ENCODE measurements around the gene VWA1.
"Not testable (repeated sequence)": the region's sequence is repeated elsewhere in the genome, so short reads cannot be mapped to it uniquely, and the experiment has no call there.

Gene VWA1

DNA sequence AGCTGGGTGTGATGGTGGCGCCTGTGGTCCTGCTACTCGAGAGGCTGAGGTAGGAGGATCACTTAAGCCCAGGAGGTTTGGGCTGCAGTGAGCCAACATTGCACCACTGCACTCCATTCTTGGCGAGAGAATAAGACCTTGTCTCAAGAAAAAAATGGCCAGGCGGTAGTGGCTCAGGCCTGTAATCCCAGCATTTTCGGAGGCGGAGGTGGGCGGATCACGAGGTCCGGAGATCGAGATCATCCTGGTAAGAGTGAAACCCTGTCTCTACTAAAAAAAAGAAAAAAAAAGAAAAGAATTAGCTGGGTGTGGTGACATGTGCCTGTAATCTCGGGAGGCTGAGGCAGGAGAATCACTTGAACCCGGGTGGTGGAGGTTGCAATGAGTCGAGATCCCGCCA lies 47.4 kb downstream of the VWA1 start:
- DNase-seq: no peak
- no peak overlapping the region for H3K27ac Mint-ChIP-seq
- TF ChIP-seq CTCF (IDR thresholded peaks at IDR 0.05): no peak
- H3K4me3 Mint-ChIP-seq: no peak overlapping the region
- no peaks in the 10 kb centered on the region for H3K27me3 Mint-ChIP-seq (ENCODE audit: low read depth, poor library complexity)
- no peaks in the 10 kb centered on the region for H3K4me1 Mint-ChIP-seq
- H3K36me3 Mint-ChIP-seq (ENCODE audit: low read depth): peaks cover 16% of the 10 kb centered on the region
- no peaks in the 10 kb centered on the region for H3K9me3 Mint-ChIP-seq

GRCh38 chr1:1483714-1484113 lies 48.2 kb downstream of the VWA1 start:
- Mint-ChIP-seq H3K4me3 (no peak overlapping the region), H3K36me3 (ENCODE audit: low read depth) (peaks cover 21% of the 10 kb centered on the region), H3K9me3 (no peaks in the 10 kb centered on the region), H3K27ac (no peak overlapping the region), H3K27me3 (ENCODE audit: low read depth, poor library complexity) (no peaks in the 10 kb centered on the region), H3K4me1 (no peaks in the 10 kb centered on the region)
- TF ChIP-seq CTCF (IDR thresholded peaks at IDR 0.05): no peak
- no peak for DNase-seq

DNA sequence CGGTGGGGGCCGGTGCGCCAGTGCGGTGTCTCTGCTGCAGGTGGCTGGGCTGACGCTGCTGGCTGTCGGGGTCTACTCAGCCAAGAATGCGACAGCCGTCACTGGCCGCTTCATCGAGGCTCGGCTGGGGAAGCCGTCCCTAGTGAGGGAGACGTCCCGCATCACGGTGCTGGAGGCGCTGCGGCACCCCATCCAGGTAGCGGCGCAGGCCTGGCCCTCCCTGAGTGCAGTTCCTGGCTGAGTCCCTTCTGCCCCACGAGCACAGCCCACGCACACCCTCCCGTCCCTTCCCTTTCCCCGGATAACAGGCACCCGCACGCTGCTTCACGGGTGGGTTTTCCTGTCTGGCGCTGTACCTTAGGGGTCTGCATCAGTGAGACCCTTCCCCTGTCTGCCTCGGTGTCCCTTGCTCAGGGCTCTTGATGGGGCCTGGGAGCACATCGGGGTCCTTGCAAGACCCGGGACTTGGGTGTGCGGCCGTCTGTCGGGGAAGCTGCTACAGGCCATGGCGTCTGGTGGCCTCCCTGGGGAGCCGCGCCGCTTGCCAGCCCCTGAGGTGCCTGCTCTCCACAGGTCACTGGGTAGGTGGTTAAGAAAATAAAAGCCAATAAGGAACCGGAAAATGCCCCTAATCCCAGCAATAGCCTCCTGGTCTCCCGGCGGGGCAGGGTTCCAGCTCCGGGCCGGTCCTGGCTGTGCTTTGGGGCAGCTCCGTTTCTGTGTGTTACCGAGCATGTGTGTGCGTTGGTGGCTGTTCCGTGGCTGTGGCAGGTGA lies 49.7 kb downstream of the VWA1 start:
- H3K4me3 Mint-ChIP-seq; H3K4me1 Mint-ChIP-seq; H3K27ac Mint-ChIP-seq; H3K9me3 Mint-ChIP-seq; H3K27me3 Mint-ChIP-seq (ENCODE audit: low read depth, poor library complexity); DNase-seq: not testable (repeated sequence)
- peaks cover 25% of the 10 kb centered on the region for H3K36me3 Mint-ChIP-seq (ENCODE audit: low read depth)

GRCh38 chr1:1485755-1486317 lies 50.3 kb downstream of the VWA1 start:
- not testable (repeated sequence) for H3K4me3 Mint-ChIP-seq; H3K4me1 Mint-ChIP-seq; H3K9me3 Mint-ChIP-seq; DNase-seq; H3K27me3 Mint-ChIP-seq (ENCODE audit: low read depth, poor library complexity); H3K27ac Mint-ChIP-seq
- H3K36me3 Mint-ChIP-seq (ENCODE audit: low read depth): peaks cover 31% of the 10 kb centered on the region

DNA sequence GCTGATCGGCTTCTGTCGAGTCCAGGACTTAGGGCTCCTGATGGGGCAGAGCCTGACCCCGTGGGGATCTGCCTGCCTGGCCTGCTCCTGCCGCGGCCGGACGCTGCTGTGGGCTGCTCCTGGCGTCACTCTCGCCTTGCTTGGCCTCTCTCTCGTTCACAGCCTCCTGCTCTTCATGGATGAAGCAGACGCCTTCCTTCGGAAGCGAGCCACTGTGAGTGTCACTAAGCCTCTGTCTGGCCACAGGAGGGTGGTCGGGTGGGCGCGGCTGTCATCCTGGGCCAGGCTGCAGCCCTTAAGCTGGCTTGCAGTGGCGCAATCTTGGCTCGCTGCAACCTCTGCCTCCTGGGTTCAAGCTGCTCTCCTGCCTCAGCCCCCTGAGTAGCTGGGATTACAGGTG lies 52.2 kb downstream of the VWA1 start:
- Mint-ChIP-seq H3K27ac (no peak overlapping the region), H3K27me3 (ENCODE audit: low read depth, poor library complexity) (no peaks in the 10 kb centered on the region), H3K4me3 (no peak overlapping the region), H3K4me1 (no peaks in the 10 kb centered on the region), H3K9me3 (peaks cover 20% of the 10 kb centered on the region), H3K36me3 (ENCODE audit: low read depth) (peaks cover 47% of the 10 kb centered on the region)
- no peak for TF ChIP-seq CTCF (IDR thresholded peaks at IDR 0.05)
- no peak for DNase-seq

DNA sequence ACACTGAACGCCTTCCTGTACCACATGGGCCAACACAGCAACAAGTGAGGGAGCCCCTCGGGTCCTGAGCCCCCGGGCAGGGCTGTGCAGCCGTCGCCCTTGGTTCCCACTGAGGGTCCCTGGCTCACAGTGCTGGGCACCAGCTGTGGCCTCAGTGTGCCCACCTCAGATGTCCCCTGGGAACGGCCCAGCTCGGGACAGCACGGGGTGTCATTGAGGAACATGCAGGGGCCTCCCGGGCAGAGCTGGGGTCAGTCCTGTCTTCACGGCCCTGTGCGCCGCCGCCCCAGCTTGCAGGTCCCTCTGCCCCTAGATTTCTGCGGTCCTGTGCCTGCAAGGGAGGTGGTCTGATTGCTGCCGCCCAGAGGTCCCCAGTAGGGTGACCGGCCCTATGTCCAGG lies 53.7 kb downstream of the VWA1 start:
- no peak for TF ChIP-seq CTCF (IDR thresholded peaks at IDR 0.05)
- peaks cover 54% of the 10 kb centered on the region for H3K36me3 Mint-ChIP-seq (ENCODE audit: low read depth)
- no peaks in the 10 kb centered on the region for H3K4me1 Mint-ChIP-seq
- DNase-seq: no peak
- no peak overlapping the region for H3K4me3 Mint-ChIP-seq
- no peak overlapping the region for H3K27ac Mint-ChIP-seq
- no peaks in the 10 kb centered on the region for H3K27me3 Mint-ChIP-seq (ENCODE audit: low read depth, poor library complexity)
- peaks cover 33% of the 10 kb centered on the region for H3K9me3 Mint-ChIP-seq

DNA sequence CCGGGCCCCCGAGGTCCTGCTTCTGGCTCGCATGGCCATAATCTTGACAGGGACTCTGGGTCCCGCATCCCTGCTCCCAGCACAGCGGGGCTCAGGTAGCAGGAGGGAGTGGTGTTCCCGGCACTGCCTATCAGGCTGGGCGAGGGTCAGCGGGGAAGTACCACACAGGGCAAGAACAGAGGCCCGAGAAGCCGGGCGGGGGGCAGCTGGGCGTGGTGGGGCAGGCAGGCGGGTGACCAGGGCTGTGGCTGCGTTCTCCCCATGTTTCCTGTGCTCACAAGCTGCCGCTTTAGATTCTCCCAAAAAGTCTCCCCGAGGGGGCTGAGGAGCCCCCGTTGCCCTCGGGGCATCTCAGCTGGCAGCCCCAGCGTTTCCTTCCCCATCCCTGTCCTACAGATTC lies 54.4 kb downstream of the VWA1 start:
- no peak for DNase-seq
- Mint-ChIP-seq H3K27me3 (ENCODE audit: low read depth, poor library complexity) (no peaks in the 10 kb centered on the region), H3K9me3 (peaks cover 33% of the 10 kb centered on the region), H3K4me1 (no peaks in the 10 kb centered on the region), H3K4me3 (no peak overlapping the region), H3K36me3 (ENCODE audit: low read depth) (peaks cover 54% of the 10 kb centered on the region), H3K27ac (no peak overlapping the region)
- TF ChIP-seq CTCF (IDR thresholded peaks at IDR 0.05): no peak
